Ureter (tissue), 1 donor: ENCODE data around the gene PSMB11. TPM values are rescaled to one million over a fixed set of nuclear protein-coding genes. Genes with fewer than 3 reads are reported as not detected.

Experiments
- DNase-seq: peaks from one replicate; pipeline ENCODE4 v3.0.0-alpha.2; 2020; ENCODE audit warnings: low spot score
- total RNA-seq: library from RNA; stranded (reverse); gene quantifications from one replicate; pipeline ENCODE4 v1.2.4, GENCODE V29; 2023
- donor health status: DM: yes; HTN: yes; CAD: no.

PSMB11 gene
- total RNA-seq, 1 donor from 2014 or later, result not detected

DNA sequence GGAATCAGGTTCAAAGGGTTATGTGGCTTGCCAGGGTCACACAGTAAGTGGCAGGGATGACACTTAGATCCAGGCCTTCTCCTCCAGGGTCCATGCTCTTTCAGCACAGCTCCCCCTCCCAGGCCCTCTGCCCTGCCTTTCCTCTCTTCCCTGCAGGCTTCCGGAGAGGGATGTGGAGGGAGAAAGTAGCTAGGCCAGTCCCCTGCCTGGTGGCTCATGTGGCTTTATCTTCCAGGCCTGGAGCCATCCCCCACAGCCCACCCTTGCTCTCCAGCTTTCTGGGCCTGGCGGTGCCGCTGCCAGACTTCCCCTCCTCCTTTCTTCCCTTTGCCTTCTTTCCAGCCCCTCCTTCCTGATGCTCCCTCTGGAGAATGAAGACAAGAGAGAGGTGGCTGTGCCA, 1.7 kb downstream of the PSMB11 start:
- no peak for DNase-seq

DNA sequence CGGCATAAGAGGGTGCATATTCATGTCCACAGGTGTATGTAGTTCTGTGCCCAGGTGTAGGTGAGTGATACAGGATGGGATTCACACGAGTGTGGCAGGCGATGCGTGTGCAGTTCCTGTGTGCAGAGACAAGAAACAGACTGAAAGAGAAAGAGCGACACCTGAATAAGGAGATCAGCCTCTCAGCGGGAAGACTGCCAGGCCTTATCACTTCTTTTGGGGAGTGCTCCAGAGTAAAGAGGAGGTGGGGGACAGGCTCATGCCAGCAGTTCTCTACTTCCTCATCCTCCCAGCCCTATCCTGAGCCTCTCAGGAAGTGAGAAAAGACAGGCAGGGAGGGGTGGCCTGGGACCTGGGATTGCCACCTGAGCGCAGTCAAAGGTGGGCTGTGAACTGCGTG, 2.8 kb downstream of the PSMB11 start:
- DNase-seq, result no peak

DNA sequence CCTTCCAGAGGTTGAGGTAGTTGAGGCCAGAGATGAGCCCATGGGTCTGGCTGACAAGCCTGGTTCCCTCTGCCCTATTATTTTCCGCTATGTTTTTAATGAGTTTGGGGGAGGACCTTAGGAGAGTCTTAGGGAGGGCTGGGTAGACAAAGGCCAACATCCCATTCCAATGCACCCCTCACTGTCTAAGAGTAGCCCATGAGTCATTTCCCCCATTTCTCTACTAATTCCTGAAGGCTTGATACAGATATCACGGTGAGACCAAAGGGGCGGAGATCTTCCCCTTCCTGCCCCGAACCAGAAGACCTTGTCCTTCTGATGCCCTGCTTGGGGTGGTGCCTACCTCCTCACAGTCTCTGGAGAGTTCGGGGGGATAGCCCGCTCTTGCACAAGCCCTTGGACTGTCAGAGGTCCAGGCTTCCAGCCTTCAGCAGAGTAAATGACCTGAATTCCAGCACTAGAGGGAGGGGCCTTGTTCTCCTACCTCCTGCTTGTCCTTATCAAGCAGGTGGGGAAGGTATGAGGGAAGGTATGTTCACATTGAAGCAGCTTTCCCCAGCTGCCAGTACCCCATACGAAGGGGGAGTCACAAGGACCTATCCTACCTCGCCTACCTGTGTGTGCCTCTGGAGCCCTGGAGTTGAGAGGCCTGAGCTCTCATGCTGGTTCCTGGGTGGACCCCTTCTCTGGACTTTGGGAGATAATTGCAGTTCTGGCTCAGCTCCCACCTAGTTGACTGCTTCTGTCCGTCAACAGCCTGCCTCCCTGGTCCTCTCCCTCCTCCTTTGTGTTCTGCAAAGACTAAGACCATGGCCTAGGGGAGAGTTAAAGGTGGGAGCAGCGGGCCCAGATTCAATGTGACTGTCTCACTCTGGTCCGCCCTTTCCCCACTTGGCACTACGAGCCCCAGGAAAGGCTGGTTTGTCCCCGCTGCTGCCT, 3.7 kb downstream of the PSMB11 start:
- no peak for DNase-seq

GRCh38 chr14:23047034-23047634, 5.1 kb downstream of the PSMB11 start:
- no peak for DNase-seq

GRCh38 chr14:23047751-23048693, 6.0 kb downstream of the PSMB11 start:
- no peak for DNase-seq

DNA sequence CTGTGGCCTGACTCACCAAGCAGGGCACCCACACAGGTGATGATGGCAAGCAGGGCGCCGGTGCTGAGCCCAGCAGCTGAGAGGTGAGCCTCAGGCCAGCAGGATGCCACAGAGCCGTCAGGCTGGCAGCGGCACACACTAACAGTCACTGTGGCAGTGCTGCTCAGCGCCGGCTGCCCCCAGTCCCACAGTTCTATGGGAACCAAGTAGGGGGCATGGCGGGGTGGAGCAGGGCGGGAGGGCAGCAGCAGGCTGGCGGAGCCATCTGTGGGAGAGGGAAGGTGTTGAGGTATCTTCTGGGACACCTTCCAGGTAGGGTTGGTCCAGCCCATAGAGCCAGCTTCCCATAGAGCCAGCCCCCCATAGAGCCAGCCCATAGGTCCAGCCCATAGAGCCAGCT, 7.0 kb downstream of the PSMB11 start:
- no peak for DNase-seq

DNA sequence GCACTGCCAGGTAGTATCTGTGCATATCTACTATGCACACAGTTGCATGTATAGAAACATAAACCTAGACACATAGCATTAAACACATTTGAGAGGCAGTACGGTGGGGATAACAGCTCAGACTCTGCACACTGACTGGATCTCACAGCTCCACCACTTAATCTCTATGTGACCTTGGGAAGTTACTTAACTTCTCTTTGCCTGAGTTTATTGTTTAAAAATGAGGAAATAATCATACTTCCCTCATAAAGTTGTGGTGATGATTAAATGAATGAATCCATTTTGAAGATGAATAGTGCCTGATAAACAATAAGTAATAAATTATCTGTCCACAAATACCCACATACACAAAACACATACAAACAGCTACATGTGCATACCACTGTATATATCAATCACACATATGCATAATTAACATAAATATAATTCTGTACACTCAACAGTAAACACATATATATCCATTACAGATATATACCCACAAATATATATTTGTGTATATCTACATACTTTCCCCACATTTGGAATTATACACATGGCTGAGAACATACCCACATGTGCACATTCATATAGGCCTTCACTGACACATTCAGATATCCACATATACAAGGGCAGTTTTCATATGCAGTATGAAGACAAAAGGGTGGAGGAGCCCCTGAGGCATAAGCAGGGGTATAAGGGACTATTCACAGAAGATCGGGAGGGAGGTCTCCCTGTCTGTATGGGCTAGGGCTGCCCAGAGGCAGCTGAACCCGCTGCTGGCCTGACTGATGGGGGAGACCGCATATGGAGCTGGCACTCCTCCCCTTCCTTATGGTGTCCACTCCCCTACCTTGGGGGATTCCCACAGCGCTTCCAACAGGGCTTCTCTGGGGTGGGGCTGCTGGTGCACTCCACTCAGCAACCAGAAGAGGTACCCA, 9.4 kb downstream of the PSMB11 start:
- DNase-seq, result no peak

DNA sequence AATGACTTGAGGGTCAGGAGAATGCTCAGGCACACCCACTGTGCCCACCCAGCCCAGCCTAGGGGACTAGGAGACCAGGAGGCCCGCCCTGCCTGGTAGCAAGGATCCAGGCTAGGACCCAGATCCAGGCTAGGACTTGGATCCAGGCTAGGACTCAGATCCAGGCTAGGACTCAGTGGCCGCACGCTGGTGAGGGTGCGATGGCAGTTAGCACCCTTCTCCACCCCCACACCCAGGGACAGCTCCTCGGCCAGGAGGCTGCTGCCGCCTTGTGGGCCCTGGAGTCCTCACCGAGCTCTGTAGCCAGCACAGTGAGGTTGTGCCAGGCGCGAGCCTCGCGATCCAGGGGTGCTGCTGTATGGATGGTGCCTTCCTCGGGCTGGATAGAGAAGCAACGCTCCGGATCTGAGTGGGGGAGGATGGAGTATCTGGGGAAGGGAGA, 10.2 kb downstream of the PSMB11 start:
- no peak for DNase-seq

GRCh38 chr14:23052671-23053070, 10.7 kb downstream of the PSMB11 start:
- no peak for DNase-seq

GRCh38 chr14:23053426-23053825, 11.4 kb downstream of the PSMB11 start:
- DNase-seq, result no peak

GRCh38 chr14:23054000-23054811, 12.2 kb downstream of the PSMB11 start:
- no peak for DNase-seq

GRCh38 chr14:23055147-23055550, 13.1 kb downstream of the PSMB11 start:
- no peak for DNase-seq

GRCh38 chr14:23055621-23056144, 13.7 kb downstream of the PSMB11 start:
- DNase-seq, result no peak

- DNase-seq, result no peak
Measured at GRCh38 chr14:23056145-23056955, 14.3 kb downstream of the PSMB11 start.

DNA sequence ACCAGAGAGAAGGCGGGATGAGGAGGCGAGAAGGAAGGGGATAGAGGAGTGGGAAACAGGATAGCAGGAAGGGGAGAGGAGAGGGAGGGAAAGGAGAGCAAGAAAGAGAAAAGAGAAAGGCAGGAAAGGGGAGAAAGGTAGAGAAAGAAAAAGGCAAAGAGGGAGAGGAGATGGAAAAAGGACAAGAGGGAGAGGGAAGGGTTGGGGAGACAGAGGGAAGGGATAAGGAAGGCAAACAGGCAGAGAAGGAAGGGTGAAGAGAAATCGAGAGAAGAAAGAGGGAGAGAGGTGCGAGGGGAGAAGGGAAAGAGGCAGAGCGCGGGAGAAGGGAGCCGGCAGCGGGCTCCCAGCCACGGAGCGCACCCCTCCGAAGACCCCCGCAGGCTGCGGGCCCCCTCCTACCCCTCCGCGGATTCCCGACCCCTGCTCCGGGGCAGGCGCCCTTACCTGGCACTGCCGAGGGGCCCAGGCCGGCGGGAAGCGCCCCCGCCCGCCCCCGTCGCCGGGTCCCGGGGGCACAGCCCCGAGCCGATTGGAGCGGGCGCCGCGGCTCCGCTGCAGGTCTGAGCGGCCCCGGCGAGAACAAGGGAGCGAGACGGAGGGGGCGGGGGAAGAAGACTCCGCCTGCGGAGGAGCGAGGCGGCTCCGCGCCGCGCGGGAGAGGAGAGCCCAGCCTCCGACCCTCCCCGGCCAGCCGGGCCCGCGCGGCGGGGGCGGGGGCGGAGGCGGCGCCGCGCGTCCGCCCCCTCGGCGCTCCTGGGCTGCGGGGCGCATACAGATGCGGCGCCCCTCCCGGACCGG, 15.1 kb downstream of the PSMB11 start, which contains the start of gene CDH24:
CDH24 (minus strand) TSS at position 565 of the 801 bp plus-strand sequence. CDS start 1,787 bp downstream, outside the sequence.
- DNase-seq, result peak; percentile 66

GRCh38 chr14:23057757-23058653, 16.0 kb downstream of the PSMB11 start:
- DNase-seq, result peak; percentile 92
